Measurements from ENCODE around the gene SLC25A34. TPM values are rescaled to one million over a fixed set of nuclear protein-coding genes. Genes with fewer than 3 reads are reported as not detected.

The SLC25A34 gene
- total RNA-seq, 1 experiment from 2014 or later, result 1.1 TPM

DNA sequence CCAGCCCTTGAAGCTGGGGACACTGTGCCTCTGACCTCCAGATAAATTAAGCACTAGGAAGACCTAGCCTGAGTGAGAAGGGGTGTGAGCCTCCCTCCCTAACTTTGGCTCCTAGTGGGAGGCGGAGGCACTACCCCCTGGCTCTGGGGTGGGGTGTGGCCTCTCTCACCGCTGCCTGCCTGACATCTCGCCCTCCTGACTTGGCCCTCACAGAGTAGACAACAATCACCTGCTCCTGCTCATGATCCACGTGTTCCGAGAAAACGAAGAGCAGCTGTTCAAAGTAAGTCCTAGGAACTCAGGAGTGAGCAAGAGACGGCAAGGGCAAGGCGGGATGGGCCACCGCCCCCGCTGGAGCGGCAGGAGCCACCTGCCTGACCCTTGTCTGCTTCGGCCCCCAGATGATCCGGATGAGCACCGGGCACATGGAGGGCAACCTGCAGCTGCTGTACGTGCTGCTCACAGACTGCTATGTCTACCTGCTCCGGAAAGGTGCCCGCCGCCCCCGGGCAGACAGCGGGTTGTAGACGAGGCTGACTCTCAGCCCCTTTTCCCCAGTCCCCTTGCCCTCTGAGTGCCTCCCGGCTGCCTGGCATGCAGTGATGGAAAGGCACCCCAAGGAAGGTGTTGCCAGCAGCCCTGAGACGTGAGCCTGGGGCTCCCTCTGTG, 8.1 kb upstream of the SLC25A34 start:
- no peak for TF ChIP-seq ZBTB21 (CRISPR knock-in tag; IDR thresholded peaks at IDR 0.05; ENCODE audit: borderline replicate concordance)
- TF ChIP-seq, protein P1, sequence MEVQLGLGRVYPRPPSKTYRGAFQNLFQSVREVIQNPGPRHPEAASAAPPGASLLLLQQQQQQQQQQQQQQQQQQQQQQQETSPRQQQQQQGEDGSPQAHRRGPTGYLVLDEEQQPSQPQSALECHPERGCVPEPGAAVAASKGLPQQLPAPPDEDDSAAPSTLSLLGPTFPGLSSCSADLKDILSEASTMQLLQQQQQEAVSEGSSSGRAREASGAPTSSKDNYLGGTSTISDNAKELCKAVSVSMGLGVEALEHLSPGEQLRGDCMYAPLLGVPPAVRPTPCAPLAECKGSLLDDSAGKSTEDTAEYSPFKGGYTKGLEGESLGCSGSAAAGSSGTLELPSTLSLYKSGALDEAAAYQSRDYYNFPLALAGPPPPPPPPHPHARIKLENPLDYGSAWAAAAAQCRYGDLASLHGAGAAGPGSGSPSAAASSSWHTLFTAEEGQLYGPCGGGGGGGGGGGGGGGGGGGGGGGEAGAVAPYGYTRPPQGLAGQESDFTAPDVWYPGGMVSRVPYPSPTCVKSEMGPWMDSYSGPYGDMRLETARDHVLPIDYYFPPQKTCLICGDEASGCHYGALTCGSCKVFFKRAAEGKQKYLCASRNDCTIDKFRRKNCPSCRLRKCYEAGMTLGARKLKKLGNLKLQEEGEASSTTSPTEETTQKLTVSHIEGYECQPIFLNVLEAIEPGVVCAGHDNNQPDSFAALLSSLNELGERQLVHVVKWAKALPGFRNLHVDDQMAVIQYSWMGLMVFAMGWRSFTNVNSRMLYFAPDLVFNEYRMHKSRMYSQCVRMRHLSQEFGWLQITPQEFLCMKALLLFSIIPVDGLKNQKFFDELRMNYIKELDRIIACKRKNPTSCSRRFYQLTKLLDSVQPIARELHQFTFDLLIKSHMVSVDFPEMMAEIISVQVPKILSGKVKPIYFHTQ (CRISPR knock-in tag; IDR thresholded peaks at IDR 0.05), result no peak
- TF ChIP-seq, protein P2, sequence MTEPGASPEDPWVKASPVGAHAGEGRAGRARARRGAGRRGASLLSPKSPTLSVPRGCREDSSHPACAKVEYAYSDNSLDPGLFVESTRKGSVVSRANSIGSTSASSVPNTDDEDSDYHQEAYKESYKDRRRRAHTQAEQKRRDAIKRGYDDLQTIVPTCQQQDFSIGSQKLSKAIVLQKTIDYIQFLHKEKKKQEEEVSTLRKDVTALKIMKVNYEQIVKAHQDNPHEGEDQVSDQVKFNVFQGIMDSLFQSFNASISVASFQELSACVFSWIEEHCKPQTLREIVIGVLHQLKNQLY (CRISPR knock-in tag; IDR thresholded peaks at IDR 0.05), result no peak
- TF ChIP-seq ETV6 (CRISPR knock-in tag; IDR thresholded peaks at IDR 0.05), result no peak
- TF ChIP-seq, protein P3, sequence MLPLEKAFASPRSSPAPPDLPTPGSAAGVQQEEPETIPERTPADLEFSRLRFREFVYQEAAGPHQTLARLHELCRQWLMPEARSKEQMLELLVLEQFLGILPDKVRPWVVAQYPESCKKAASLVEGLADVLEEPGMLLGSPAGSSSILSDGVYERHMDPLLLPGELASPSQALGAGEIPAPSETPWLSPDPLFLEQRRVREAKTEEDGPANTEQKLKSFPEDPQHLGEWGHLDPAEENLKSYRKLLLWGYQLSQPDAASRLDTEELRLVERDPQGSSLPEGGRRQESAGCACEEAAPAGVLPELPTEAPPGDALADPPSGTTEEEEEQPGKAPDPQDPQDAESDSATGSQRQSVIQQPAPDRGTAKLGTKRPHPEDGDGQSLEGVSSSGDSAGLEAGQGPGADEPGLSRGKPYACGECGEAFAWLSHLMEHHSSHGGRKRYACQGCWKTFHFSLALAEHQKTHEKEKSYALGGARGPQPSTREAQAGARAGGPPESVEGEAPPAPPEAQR (CRISPR knock-in tag; IDR thresholded peaks at IDR 0.05), result no peak
- TF ChIP-seq, protein P4, sequence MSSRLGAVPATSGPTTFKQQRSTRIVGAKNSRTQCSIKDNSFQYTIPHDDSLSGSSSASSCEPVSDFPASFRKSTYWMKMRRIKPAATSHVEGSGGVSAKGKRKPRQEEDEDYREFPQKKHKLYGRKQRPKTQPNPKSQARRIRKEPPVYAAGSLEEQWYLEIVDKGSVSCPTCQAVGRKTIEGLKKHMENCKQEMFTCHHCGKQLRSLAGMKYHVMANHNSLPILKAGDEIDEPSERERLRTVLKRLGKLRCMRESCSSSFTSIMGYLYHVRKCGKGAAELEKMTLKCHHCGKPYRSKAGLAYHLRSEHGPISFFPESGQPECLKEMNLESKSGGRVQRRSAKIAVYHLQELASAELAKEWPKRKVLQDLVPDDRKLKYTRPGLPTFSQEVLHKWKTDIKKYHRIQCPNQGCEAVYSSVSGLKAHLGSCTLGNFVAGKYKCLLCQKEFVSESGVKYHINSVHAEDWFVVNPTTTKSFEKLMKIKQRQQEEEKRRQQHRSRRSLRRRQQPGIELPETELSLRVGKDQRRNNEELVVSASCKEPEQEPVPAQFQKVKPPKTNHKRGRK (CRISPR knock-in tag; IDR thresholded peaks at IDR 0.05; ENCODE audit: borderline replicate concordance), result no peak
- no peak for TF ChIP-seq ZNF423 (CRISPR knock-in tag; IDR thresholded peaks at IDR 0.05)
- TF ChIP-seq ZNF317 (CRISPR knock-in tag; IDR thresholded peaks at IDR 0.05; ENCODE audit: borderline replicate concordance, low read depth), result no peak
- TF ChIP-seq, protein P5, sequence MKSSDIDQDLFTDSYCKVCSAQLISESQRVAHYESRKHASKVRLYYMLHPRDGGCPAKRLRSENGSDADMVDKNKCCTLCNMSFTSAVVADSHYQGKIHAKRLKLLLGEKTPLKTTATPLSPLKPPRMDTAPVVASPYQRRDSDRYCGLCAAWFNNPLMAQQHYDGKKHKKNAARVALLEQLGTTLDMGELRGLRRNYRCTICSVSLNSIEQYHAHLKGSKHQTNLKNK (CRISPR knock-in tag; IDR thresholded peaks at IDR 0.05), result no peak
- no peak for TF ChIP-seq NFATC4 (CRISPR knock-in tag; IDR thresholded peaks at IDR 0.05)
- no peak for TF ChIP-seq RORB (CRISPR knock-in tag; IDR thresholded peaks at IDR 0.05)
- TF ChIP-seq, protein P6, sequence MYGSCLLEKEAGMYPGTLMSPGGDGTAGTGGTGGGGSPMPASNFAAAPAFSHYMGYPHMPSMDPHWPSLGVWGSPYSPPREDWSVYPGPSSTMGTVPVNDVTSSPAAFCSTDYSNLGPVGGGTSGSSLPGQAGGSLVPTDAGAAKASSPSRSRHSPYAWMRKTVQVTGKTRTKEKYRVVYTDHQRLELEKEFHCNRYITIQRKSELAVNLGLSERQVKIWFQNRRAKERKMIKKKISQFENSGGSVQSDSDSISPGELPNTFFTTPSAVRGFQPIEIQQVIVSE (CRISPR knock-in tag; IDR thresholded peaks at IDR 0.05; ENCODE audit: borderline replicate concordance), result no peak
- TF ChIP-seq, protein P7, sequence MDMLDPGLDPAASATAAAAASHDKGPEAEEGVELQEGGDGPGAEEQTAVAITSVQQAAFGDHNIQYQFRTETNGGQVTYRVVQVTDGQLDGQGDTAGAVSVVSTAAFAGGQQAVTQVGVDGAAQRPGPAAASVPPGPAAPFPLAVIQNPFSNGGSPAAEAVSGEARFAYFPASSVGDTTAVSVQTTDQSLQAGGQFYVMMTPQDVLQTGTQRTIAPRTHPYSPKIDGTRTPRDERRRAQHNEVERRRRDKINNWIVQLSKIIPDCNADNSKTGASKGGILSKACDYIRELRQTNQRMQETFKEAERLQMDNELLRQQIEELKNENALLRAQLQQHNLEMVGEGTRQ (CRISPR knock-in tag; IDR thresholded peaks at IDR 0.05), result no peak
- TF ChIP-seq, protein P8, sequence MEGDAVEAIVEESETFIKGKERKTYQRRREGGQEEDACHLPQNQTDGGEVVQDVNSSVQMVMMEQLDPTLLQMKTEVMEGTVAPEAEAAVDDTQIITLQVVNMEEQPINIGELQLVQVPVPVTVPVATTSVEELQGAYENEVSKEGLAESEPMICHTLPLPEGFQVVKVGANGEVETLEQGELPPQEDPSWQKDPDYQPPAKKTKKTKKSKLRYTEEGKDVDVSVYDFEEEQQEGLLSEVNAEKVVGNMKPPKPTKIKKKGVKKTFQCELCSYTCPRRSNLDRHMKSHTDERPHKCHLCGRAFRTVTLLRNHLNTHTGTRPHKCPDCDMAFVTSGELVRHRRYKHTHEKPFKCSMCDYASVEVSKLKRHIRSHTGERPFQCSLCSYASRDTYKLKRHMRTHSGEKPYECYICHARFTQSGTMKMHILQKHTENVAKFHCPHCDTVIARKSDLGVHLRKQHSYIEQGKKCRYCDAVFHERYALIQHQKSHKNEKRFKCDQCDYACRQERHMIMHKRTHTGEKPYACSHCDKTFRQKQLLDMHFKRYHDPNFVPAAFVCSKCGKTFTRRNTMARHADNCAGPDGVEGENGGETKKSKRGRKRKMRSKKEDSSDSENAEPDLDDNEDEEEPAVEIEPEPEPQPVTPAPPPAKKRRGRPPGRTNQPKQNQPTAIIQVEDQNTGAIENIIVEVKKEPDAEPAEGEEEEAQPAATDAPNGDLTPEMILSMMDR (IDR thresholded peaks at IDR 0.05), result no peak
- TF ChIP-seq ZNF138 (CRISPR knock-in tag; conservative IDR thresholded peaks at IDR 0.05), result no peak
- no peak for TF ChIP-seq CREM (CRISPR knock-in tag; IDR thresholded peaks at IDR 0.05)
- ATAC-seq (no peak), DNase-seq (ENCODE audit: low spot score) (no peak)
- no peaks in the 10 kb centered on the region for H3K9me3 Mint-ChIP-seq
- H3K27ac Mint-ChIP-seq, result no peak overlapping the region
- ChIA-PET POLR2A (no interaction called here), CTCF (interaction anchor here (1.2 kb wide), 1 partner anchor 13 kb away, joined by 3 read pairs; no protein-coding TSS in a partner anchor)
- no peaks in the 10 kb centered on the region for H3K4me1 Mint-ChIP-seq
- H3K27me3 Mint-ChIP-seq (ENCODE audit: low read depth), result no peaks in the 10 kb centered on the region
- H3K36me3 Mint-ChIP-seq, result peaks cover 24% of the 10 kb centered on the region; the same call in 1 of the 2 replicates
- H3K4me3 Mint-ChIP-seq, result no peak overlapping the region

Measured in WTC11 (cell line).